Stimulated activated CD8-positive, alpha-beta memory T cell treated with anti-CD3 and anti-CD28 coated beads, Interleukin-2, amount 100 ng/mL, for 48 hours (primary cell): ENCODE data around the gene TRIM65.
"Not testable (repeated sequence)": the region's sequence is repeated elsewhere in the genome, so short reads cannot be mapped to it uniquely, and the experiment has no call there.

Source experiments
- DNase-seq, 2 donors: peaks; one replicate each; pipeline ENCODE4 v3.0.0-alpha.2; 2020; ENCODE audit warnings: low read depth in 2 of 2

TRIM65 gene

GRCh38 chr17:75854101-75854748 is 42.5 kb downstream of the TRIM65 start:
- DNase-seq = no peak

GRCh38 chr17:75853433-75853832 is 43.3 kb downstream of the TRIM65 start:
- no peak for DNase-seq

- not testable (repeated sequence) for DNase-seq
Observed at GRCh38 chr17:75851693-75851991, 45.1 kb downstream of the TRIM65 start.

- no peak for DNase-seq
Observed at GRCh38 chr17:75850928-75851692, 45.6 kb downstream of the TRIM65 start.

- no peak for DNase-seq
Observed at GRCh38 chr17:75849724-75850123, 47.0 kb downstream of the TRIM65 start.

GRCh38 chr17:75849279-75849646 is 47.5 kb downstream of the TRIM65 start:
- DNase-seq = no peak

GRCh38 chr17:75848523-75849278 is 48.0 kb downstream of the TRIM65 start:
- peak; percentile 74 to 81 for DNase-seq

GRCh38 chr17:75847614-75848522 is 48.9 kb downstream of the TRIM65 start:
- no peak for DNase-seq

- no peak for DNase-seq
Observed at GRCh38 chr17:75846692-75847613, 49.8 kb downstream of the TRIM65 start.

GRCh38 chr17:75845933-75846691 is 50.6 kb downstream of the TRIM65 start:
- DNase-seq = no peak

- peak in 1 of 2 donors; percentile 49 for DNase-seq
Observed at GRCh38 chr17:75845058-75845711, 51.6 kb downstream of the TRIM65 start.

- DNase-seq = no peak
Observed at GRCh38 chr17:75844530-75845057, 52.2 kb downstream of the TRIM65 start.

GRCh38 chr17:75843577-75844529 is 52.9 kb downstream of the TRIM65 start, which contains the start of gene UNC13D:
UNC13D (minus strand) TSS chr17:75844404; CDS start chr17:75844337, 67 bp downstream.
- DNase-seq = peak in 1 of 2 donors; percentile 52

- no peak for DNase-seq
Observed at GRCh38 chr17:75842963-75843576, 53.7 kb downstream of the TRIM65 start.

GRCh38 chr17:75842411-75842810 is 54.3 kb downstream of the TRIM65 start:
- DNase-seq = no peak

- DNase-seq = no peak
Observed at GRCh38 chr17:75840799-75841164, 56.0 kb downstream of the TRIM65 start.
